HepG2 (cell line): ENCODE measurements around the gene L3MBTL1. TPM values are rescaled to one million over a fixed set of nuclear protein-coding genes. Genes with fewer than 3 reads are reported as not detected.

Experiments used
- ARID4A ChIP-seq: sonication (generic); formaldehyde crosslinking; IDR thresholded peaks from 2 replicates; pipeline ENCODE4 v1.5.0; 2020; ENCODE audit warnings: mild to moderate bottlenecking, missing genetic modification reagents, borderline replicate concordance
- DZIP1 ChIP-seq: sonication (generic); formaldehyde crosslinking; IDR thresholded peaks from 2 replicates; pipeline ENCODE4 v1.5.0; 2020; ENCODE audit warnings: mild to moderate bottlenecking, missing genetic modification reagents
- E2F1 ChIP-seq: sonication (generic); formaldehyde crosslinking; IDR thresholded peaks from 2 replicates; pipeline ENCODE4 v1.5.0; 2020; ENCODE audit warnings: missing genetic modification reagents
- EHMT2 ChIP-seq: fragments of 200-600 bp; sonication (generic); IDR thresholded peaks from 2 replicates; pipeline ENCODE4 v1.7.0; 2017; ENCODE audit warnings: antibody characterized with exemption, low read depth, low read length, borderline replicate concordance
- JUN ChIP-seq: sonication (generic); formaldehyde crosslinking; IDR thresholded peaks from 2 replicates; pipeline ENCODE4 v1.4.0; 2020; ENCODE audit warnings: mild to moderate bottlenecking, missing genetic modification reagents
- JUNB ChIP-seq: sonication (generic); formaldehyde crosslinking; IDR thresholded peaks from 2 replicates; pipeline ENCODE4 v1.8.0; 2022; ENCODE audit warnings: missing genetic modification reagents, mild to moderate bottlenecking, borderline replicate concordance
- KDM2A ChIP-seq: sonication (generic); formaldehyde crosslinking; IDR thresholded peaks from 2 replicates; pipeline ENCODE4 v1.4.0; 2020; ENCODE audit warnings: low read depth, missing genetic modification reagents, borderline replicate concordance
- PCBP2 ChIP-seq: fragments of 200-400 bp; formaldehyde crosslinking; optimal IDR thresholded peaks from 2 replicates; pipeline ENCODE3; 2018; ENCODE audit warnings: low read length, low read depth; ENCODE audit not compliant: poor library complexity, severe bottlenecking
- RBFOX2 ChIP-seq: fragments of 200-400 bp; formaldehyde crosslinking; IDR thresholded peaks from 2 replicates; pipeline ENCODE4 v1.6.1; 2017; ENCODE audit warnings: low read depth, mild to moderate bottlenecking, low read length
- SMYD3 ChIP-seq: sonication (generic); formaldehyde crosslinking; IDR thresholded peaks from 2 replicates; pipeline ENCODE4 v1.8.1; 2023; ENCODE audit warnings: mild to moderate bottlenecking, missing genetic modification reagents
- SOX6 ChIP-seq, 2 experiments: fragments of 450-650 bp in 1 of 2; sonication (generic) in 1 of 2; formaldehyde crosslinking in 1 of 2; IDR thresholded peaks; 2 replicates each; pipeline versions ENCODE4 v1.4.0 to v1.6.1; 2017 to 2020; ENCODE audit warnings: antibody characterized with exemption in 1 of 2, mild to moderate bottlenecking in 1 of 2, missing genetic modification reagents in 1 of 2
- ZBTB44 ChIP-seq: sonication (generic); formaldehyde crosslinking; IDR thresholded peaks from 2 replicates; pipeline ENCODE4 v1.4.0; 2020; ENCODE audit warnings: missing genetic modification reagents
- ZBTB7B ChIP-seq: sonication (generic); formaldehyde crosslinking; IDR thresholded peaks from 2 replicates; pipeline ENCODE4 v1.4.0; 2020; ENCODE audit warnings: missing genetic modification reagents
- ZNF124 ChIP-seq: sonication (generic); formaldehyde crosslinking; IDR thresholded peaks from 2 replicates; pipeline ENCODE4 v1.4.0; 2020; ENCODE audit warnings: missing genetic modification reagents
- ZNF329 ChIP-seq: sonication (generic); formaldehyde crosslinking; IDR thresholded peaks from 2 replicates; pipeline ENCODE4 v1.9.0; 2021; ENCODE audit warnings: low read depth, mild to moderate bottlenecking, missing genetic modification reagents
- ZNF512 ChIP-seq: sonication (generic); formaldehyde crosslinking; IDR thresholded peaks from 2 replicates; pipeline ENCODE4 v1.4.0; 2020; ENCODE audit warnings: mild to moderate bottlenecking, missing genetic modification reagents
- ZNF598 ChIP-seq: sonication (generic); formaldehyde crosslinking; IDR thresholded peaks from 2 replicates; pipeline ENCODE4 v1.5.1; 2020; ENCODE audit warnings: mild to moderate bottlenecking, missing genetic modification reagents, borderline replicate concordance
- polyA plus RNA-seq, 8 experiments: library from polyadenylated mRNA; depleted of rRNA in 3 of 8; stranded (reverse) in 7 of 8; unstranded in 1 of 8; fragments of >200 nt; fragmentation: Illumina TruSeq in 4 of 8; extraction: Trizol in 4 of 8; gene quantifications; 2 replicates each; pipeline versions ENCODE4 v1.2.1 to v1.2.3, GENCODE V29; 2011 to 2016; ENCODE audit warnings: low read depth in 4 of 8, missing spikeins in 1 of 8, mixed read lengths in 1 of 8; ENCODE audit not compliant: insufficient read depth in 1 of 8
- total RNA-seq, 5 experiments: library from RNA; depleted of rRNA; stranded (reverse); fragments of >200 nt; fragmentation: Illumina TruSeq; extraction: Trizol; gene quantifications; 2 replicates each; pipeline ENCODE4 v1.2.3, GENCODE V29; 2016; ENCODE audit warnings: low read depth in 1 of 5

The L3MBTL1 gene
- total and polyA plus RNA-seq, 2 of the 13 experiments (the other 11 are each of a cell fraction or from before 2014, with no cell fraction given): 9.0 to 17.8 TPM

GRCh38 chr20:43514648-43514999, 7.1 kb downstream of the L3MBTL1 start (continued):
- TF ChIP-seq ZNF124 (CRISPR knock-in tag) (0 out of 2 replicates have a peak, but pooled peaks have one; percentile 42), SMYD3 (no peak), RBFOX2 (peak; percentile 37; the same call in 1 of the 2 replicates), PCBP2 (no peak), ZBTB7B (CRISPR knock-in tag) (0 out of 2 replicates have a peak, but pooled peaks have one; percentile 0), E2F1 (CRISPR knock-in tag) (peak; percentile 44; the same call in 1 of the 2 replicates), JUNB (CRISPR knock-in tag) (no peak), ZNF512 (no peak; the same call in 1 of the 2 replicates), ARID4A (CRISPR knock-in tag) (0 out of 2 replicates have a peak, but pooled peaks have one; percentile 7), ZBTB44 (CRISPR knock-in tag) (peak; percentile 33; the same call in 1 of the 2 replicates), ZNF329 (CRISPR knock-in tag) (0 out of 2 replicates have a peak, but pooled peaks have one; percentile 47), KDM2A (peak; percentile 50; the same call in 1 of the 2 replicates), ZNF598 (CRISPR knock-in tag) (0 out of 2 replicates have a peak, but pooled peaks have one; percentile 79), DZIP1 (peak; percentile 89; the same call in 1 of the 2 replicates), SOX6 (IDR thresholded peaks at IDR 0.05) (no peak), SOX6 (CRISPR knock-in tag; IDR thresholded peaks at IDR 0.05) (no peak; the same call in 1 of the 2 replicates), EHMT2 (no peak), JUN (CRISPR knock-in tag) (peak; percentile 13; the same call in 1 of the 2 replicates)
